Ascending aorta (tissue), 2 donors: ENCODE results near the gene ZC3H12D. TPM values are rescaled to one million over a fixed set of nuclear protein-coding genes. Genes with fewer than 3 reads are reported as not detected.

Source experiments
- DNase-seq, 2 donors: peaks; one replicate each; pipeline ENCODE4 v3.0.0-alpha.2; 2019; ENCODE audit warnings: low spot score in 2 of 2
- H3K27ac ChIP-seq, 2 donors: fragments of 200-600 bp; sonication (generic); one replicate each; pipeline ENCODE4 v1.5.1; 2016 to 2017; ENCODE audit warnings: mild to moderate bottlenecking in 1 of 2
- H3K27me3 ChIP-seq: fragments of 200-600 bp; sonication (generic); one replicate; pipeline ENCODE4 v1.5.1; 2017
- H3K36me3 ChIP-seq, 2 donors: fragments of 200-600 bp; sonication (generic); one replicate each; pipeline ENCODE4 v1.5.1; 2016
- H3K4me1 ChIP-seq, 2 donors: fragments of 200-600 bp; sonication (generic); one replicate each; pipeline ENCODE4 v1.5.1; 2016 to 2017; ENCODE audit warnings: mild to moderate bottlenecking in 1 of 2
- H3K4me3 ChIP-seq, 2 donors: fragments of 200-600 bp; sonication (generic); one replicate each; pipeline ENCODE4 v1.5.1; 2016 to 2017; ENCODE audit warnings: mild to moderate bottlenecking in 1 of 2
- H3K9me3 ChIP-seq, 2 donors: fragments of 200-600 bp; sonication (generic); one replicate each; pipeline ENCODE4 v1.5.1; 2016
- CTCF ChIP-seq, 3 experiments: fragments of 200-600 bp in 2 of 3; fragments of 450-650 bp in 1 of 3; sonication (generic) in 2 of 3; IDR thresholded peaks; one replicate each; pipeline ENCODE4 v1.5.1; 2016 to 2019; ENCODE audit warnings: antibody characterized with exemption in 3 of 3, mild to moderate bottlenecking in 1 of 3, moderate library complexity in 1 of 3
- intact Hi-C: fragments of 100-400 bp; cut with DNase I; formaldehyde crosslinking; loops from one replicate; pipeline ENCODE4 v1.15.1; 2023
- total RNA-seq: library from RNA; depleted of rRNA; stranded (reverse); fragments of >200 nt; gene quantifications from one replicate; pipeline ENCODE4 v1.1.0, GENCODE V29; 2016

The ZC3H12D gene
- total RNA-seq, 1 donor from 2014 or later, result 1.5 TPM

GRCh38 chr6:149474108-149474935, 10.5 kb downstream of the ZC3H12D start:
- Histone ChIP-seq H3K4me3 (no peak overlapping the region), H3K9me3 (no peaks in the 10 kb centered on the region), H3K36me3 (no peaks in the 10 kb centered on the region), H3K27ac (no peak overlapping the region), H3K4me1 (peaks cover 0 to 2% of the 10 kb centered on the region in 2 donors), H3K27me3 (no peaks in the 10 kb centered on the region)
- TF ChIP-seq CTCF (IDR thresholded peaks at IDR 0.05), result no peak
- intact Hi-C loops, result no loop called here
- DNase-seq, result no peak

GRCh38 chr6:149473080-149474052, 11.4 kb downstream of the ZC3H12D start:
- Histone ChIP-seq H3K36me3 (no peaks in the 10 kb centered on the region), H3K27me3 (no peaks in the 10 kb centered on the region), H3K4me1 (peaks cover 0 to 2% of the 10 kb centered on the region in 2 donors), H3K27ac (no peak overlapping the region), H3K9me3 (no peaks in the 10 kb centered on the region), H3K4me3 (no peak overlapping the region)
- TF ChIP-seq CTCF (IDR thresholded peaks at IDR 0.05), result no peak
- DNase-seq, result no peak
- intact Hi-C loops, result no loop called here

GRCh38 chr6:149472241-149472640, 12.6 kb downstream of the ZC3H12D start:
- no peak for DNase-seq
- H3K27ac ChIP-seq, result no peak overlapping the region

GRCh38 chr6:149471801-149472200, 13.0 kb downstream of the ZC3H12D start:
- H3K27ac ChIP-seq, result no peak overlapping the region
- H3K4me3 ChIP-seq, result no peak overlapping the region
- no peak for TF ChIP-seq CTCF (IDR thresholded peaks at IDR 0.05)
- H3K4me1 ChIP-seq, result peaks cover 0 to 2% of the 10 kb centered on the region in 2 donors
- no peaks in the 10 kb centered on the region for H3K27me3 ChIP-seq
- no peaks in the 10 kb centered on the region for H3K9me3 ChIP-seq
- no peak for DNase-seq
- H3K36me3 ChIP-seq, result no peaks in the 10 kb centered on the region
- intact Hi-C loops, result no loop called here

More at GRCh38 chr6:149472241-149472640, 12.6 kb downstream of the ZC3H12D start:
- H3K27me3 ChIP-seq, result no peaks in the 10 kb centered on the region
- peaks cover 0 to 2% of the 10 kb centered on the region in 2 donors for H3K4me1 ChIP-seq
- intact Hi-C loops, result no loop called here
- H3K4me3 ChIP-seq, result no peak overlapping the region
- no peak for TF ChIP-seq CTCF (IDR thresholded peaks at IDR 0.05)
- no peaks in the 10 kb centered on the region for H3K9me3 ChIP-seq
- no peaks in the 10 kb centered on the region for H3K36me3 ChIP-seq

- no peaks in the 10 kb centered on the region for H3K27me3 ChIP-seq
- no peaks in the 10 kb centered on the region for H3K36me3 ChIP-seq
- no peak overlapping the region for H3K4me3 ChIP-seq
- H3K4me1 ChIP-seq, result peaks cover 0 to 2% of the 10 kb centered on the region in 2 donors
- no peak for TF ChIP-seq CTCF (IDR thresholded peaks at IDR 0.05)
- no peak for DNase-seq
- H3K27ac ChIP-seq, result no peak overlapping the region
- H3K9me3 ChIP-seq, result no peaks in the 10 kb centered on the region
- intact Hi-C loops, result no loop called here
Measured at GRCh38 chr6:149470948-149471347, 13.9 kb downstream of the ZC3H12D start.
